IMR-90 (cell line): ENCODE results near the gene RNF41. TPM values are rescaled to one million over a fixed set of nuclear protein-coding genes. Genes with fewer than 3 reads are reported as not detected.

Experiments used
- ATAC-seq: fragments of 200-7000 bp; cut with Tn5 transposase; 2 replicates; pipeline ENCODE4 v1.9.1; 2020; ENCODE audit warnings: low read depth, mild to moderate bottlenecking, moderate library complexity
- BruUV-seq: library from RNA; stranded (reverse); fragments of 400-500 nt; replicated peaks from 2 replicates; lab custom pipeline; 2021; lab: Mats Ljungman, UMichigan
- CTCF ChIA-PET: fragments of 300-600 bp; formaldehyde crosslinking; extraction: SDS; loops from one replicate; lab custom pipeline; 2021; ENCODE audit warnings: antibody characterized with exemption; lab: Yijun Ruan, JAX
- POLR2A ChIA-PET: fragments of 300-600 bp; sonication (Branson Sonifier 250); formaldehyde crosslinking; loops from one replicate; lab custom pipeline; 2022; ENCODE audit warnings: antibody characterized with exemption; ENCODE audit not compliant: unreplicated experiment; lab: Charles Lee
- DNase-seq: peaks from one replicate; pipeline ENCODE4 v3.0.0; 2013
- H2AFZ ChIP-seq: replicated peaks from 2 replicates; pipeline ENCODE3; 2013; ENCODE audit warnings: low read length, mild to moderate bottlenecking; ENCODE audit not compliant: poor library complexity
- H2AK5ac ChIP-seq: 2 replicates; pipeline ENCODE4 v1.6.1; 2013; ENCODE audit warnings: low read depth, low read length, inconsistent platforms
- H2AK9ac ChIP-seq: replicated peaks from 2 replicates; pipeline ENCODE3; 2013; ENCODE audit warnings: mild to moderate bottlenecking, low read depth, low read length, moderate library complexity; ENCODE audit not compliant: poor library complexity
- H2BK120ac ChIP-seq: 2 replicates; pipeline ENCODE4 v1.6.1; 2013; ENCODE audit warnings: low read depth, low read length, inconsistent platforms
- H2BK15ac ChIP-seq: 3 replicates; pipeline ENCODE4 v1.6.1; 2013; ENCODE audit warnings: low read depth, low read length, inconsistent platforms
- H2BK20ac ChIP-seq: 2 replicates; pipeline ENCODE4 v1.6.1; 2013; ENCODE audit warnings: low read depth, mild to moderate bottlenecking, inconsistent platforms, low read length, moderate library complexity
- H2BK5ac ChIP-seq: 2 replicates; pipeline ENCODE4 v1.6.1; 2013; ENCODE audit warnings: mild to moderate bottlenecking, low read depth, low read length, inconsistent platforms; ENCODE audit not compliant: poor library complexity, severe bottlenecking
- H3K14ac ChIP-seq: replicated peaks from 2 replicates; pipeline ENCODE4 v1.6.1; 2013; ENCODE audit warnings: low read depth, low read length, inconsistent platforms
- H3K18ac ChIP-seq: 2 replicates; pipeline ENCODE4 v1.6.1; 2013; ENCODE audit warnings: low read depth, low read length, control low read depth
- H3K23ac ChIP-seq: 2 replicates; pipeline ENCODE4 v1.6.1; 2013; ENCODE audit warnings: low read depth, low read length, inconsistent platforms
- H3K27ac ChIP-seq: 2 replicates; pipeline ENCODE4 v1.5.1; 2013; ENCODE audit warnings: mild to moderate bottlenecking, control low read depth, low read length; ENCODE audit not compliant: insufficient read depth
- H3K27me3 ChIP-seq: 2 replicates; pipeline ENCODE4 v1.6.1; 2013; ENCODE audit warnings: low read length; ENCODE audit not compliant: control insufficient read depth, insufficient read depth
- H3K36me3 ChIP-seq: 2 replicates; pipeline ENCODE4 v1.6.1; 2013; ENCODE audit warnings: low read length, mixed read lengths; ENCODE audit not compliant: control insufficient read depth, insufficient read depth
- H3K4ac ChIP-seq: 2 replicates; pipeline ENCODE4 v1.6.1; 2013; ENCODE audit warnings: low read depth, low read length, inconsistent platforms
- H3K4me1 ChIP-seq: 2 replicates; pipeline ENCODE4 v1.6.1; 2013; ENCODE audit warnings: low read length, mixed read lengths; ENCODE audit not compliant: control insufficient read depth, insufficient read depth
- H3K4me2 ChIP-seq: 2 replicates; pipeline ENCODE4 v1.6.1; 2013; ENCODE audit warnings: low read depth, mild to moderate bottlenecking, control low read depth, low read length, moderate library complexity
- H3K4me3 ChIP-seq: 2 replicates; pipeline ENCODE4 v1.5.1; 2013; ENCODE audit warnings: low read depth, mild to moderate bottlenecking, control low read depth, low read length, moderate library complexity; ENCODE audit not compliant: insufficient read depth
- H3K56ac ChIP-seq: 2 replicates; pipeline ENCODE4 v1.6.1; 2013; ENCODE audit warnings: low read length, inconsistent platforms; ENCODE audit not compliant: insufficient read depth; ENCODE audit errors: extremely low read depth
- H3K79me1 ChIP-seq, 2 experiments: 2 replicates each; pipeline ENCODE4 v1.6.1; 2013; ENCODE audit warnings: low read length in 2 of 2, inconsistent platforms in 1 of 2, low read depth in 1 of 2
- H3K9ac ChIP-seq: 2 replicates; pipeline ENCODE4 v1.6.1; 2013; ENCODE audit warnings: low read depth, low read length, control low read depth
- H3K9me1 ChIP-seq: 2 replicates; pipeline ENCODE4 v1.6.1; 2013; ENCODE audit warnings: low read length, inconsistent platforms; ENCODE audit not compliant: insufficient read depth
- H3K9me3 ChIP-seq: 2 replicates; pipeline ENCODE4 v1.6.1; 2013; ENCODE audit warnings: low read length; ENCODE audit not compliant: control insufficient read depth, insufficient read depth
- H4K20me1 ChIP-seq: 2 replicates; pipeline ENCODE4 v1.6.1; 2013; ENCODE audit warnings: low read length, inconsistent platforms; ENCODE audit not compliant: insufficient read depth
- H4K5ac ChIP-seq: 2 replicates; pipeline ENCODE4 v1.6.1; 2013; ENCODE audit warnings: mild to moderate bottlenecking, low read depth, low read length, control low read depth
- H4K8ac ChIP-seq, 2 experiments: 2 replicates each; pipeline ENCODE4 v1.6.1; 2013; ENCODE audit warnings: low read depth in 2 of 2, low read length in 2 of 2, control low read depth in 1 of 2, inconsistent platforms in 1 of 2
- H4K91ac ChIP-seq: 2 replicates; pipeline ENCODE4 v1.6.1; 2013; ENCODE audit warnings: low read depth, low read length, inconsistent platforms; ENCODE audit not compliant: insufficient read depth
- CEBPB ChIP-seq: IDR thresholded peaks from 2 replicates; pipeline ENCODE4 v1.6.1; 2012; ENCODE audit warnings: low read depth, low read length, improper control_type of control experiment
- MAFK ChIP-seq: IDR thresholded peaks from 2 replicates; pipeline ENCODE4 v1.6.1; 2012; ENCODE audit warnings: low read depth, low read length, improper control_type of control experiment
- POLR2A ChIP-seq: IDR thresholded peaks from 2 replicates; pipeline ENCODE4 v1.6.1; 2012; ENCODE audit warnings: mild to moderate bottlenecking, low read depth, low read length
- WGBS, 2 experiments: methylation state at CpG; one replicate each; pipeline versions ENCODE4 v1.1.5 to v1.1.7; 2013; ENCODE audit warnings: missing lambda C conversion rate in 2 of 2; ENCODE audit not compliant: insufficient read length in 1 of 2; ENCODE audit errors: extremely low coverage in 2 of 2; 5-methylcytosine and 5-hydroxymethylcytosine counted together
- dilution Hi-C: fragments of 300-500 bp; cut with HindIII; formaldehyde crosslinking; loops from one replicate; pipeline ENCODE4 v1.14.3; 2018; ENCODE audit warnings: low sequenced_read_pairs; ENCODE audit not compliant: unreplicated experiment
- in situ Hi-C: fragments of 300-500 bp; cut with MboI; formaldehyde crosslinking; loops from 3 replicates; pipeline ENCODE4 v1.14.3; 2019; ENCODE audit warnings: low sequenced_read_pairs, inconsistent platforms, mixed read lengths
- intact Hi-C: fragments of 100-400 bp; cut with micrococcal nuclease; formaldehyde crosslinking; loops from 2 replicates; pipeline ENCODE4 v1.10.0; 2022
- polyA plus RNA-seq, 3 experiments: library from polyadenylated mRNA; depleted of rRNA; stranded (reverse); fragments of >200 nt; gene quantifications; 2 replicates each; pipeline ENCODE4 v1.2.3, GENCODE V29; 2012; ENCODE audit warnings: low replicate concordance in 1 of 3
- total RNA-seq: library from RNA; depleted of rRNA; stranded (reverse); fragments of >200 nt; gene quantifications from 2 replicates; pipeline ENCODE4 v1.2.3, GENCODE V29; 2012

RNF41 gene
- total and polyA plus RNA-seq, 2 of the 4 experiments (the other 2 are of a cell fraction): 112 to 272 TPM

DNA sequence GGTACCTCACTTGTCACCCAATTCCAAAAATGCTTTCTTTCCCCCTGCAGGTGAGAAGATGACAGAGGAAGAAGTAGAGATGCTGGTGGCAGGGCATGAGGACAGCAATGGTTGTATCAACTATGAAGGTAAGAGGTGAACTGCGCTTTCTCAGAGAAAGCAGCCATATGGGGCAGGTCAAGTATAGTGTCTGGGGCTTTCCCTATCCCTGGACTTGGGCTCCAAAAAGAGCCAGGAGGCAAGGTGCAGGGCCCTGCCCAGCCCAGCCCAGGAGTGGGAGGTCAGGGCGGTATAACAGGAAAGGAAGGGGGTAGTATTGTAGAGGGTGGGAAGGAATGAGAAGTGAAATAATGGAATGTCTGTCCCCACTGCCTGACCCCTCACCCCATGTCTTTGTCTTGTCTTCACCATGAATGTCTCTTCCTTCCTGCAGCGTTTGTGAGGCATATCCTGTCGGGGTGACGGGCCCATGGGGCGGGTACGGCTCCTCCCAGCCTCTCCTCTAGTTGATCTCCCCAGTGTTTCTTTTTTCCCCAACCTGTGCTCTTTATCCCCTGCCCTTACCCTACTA lies 61.4 kb downstream of the RNF41 start:
- POLR2A ChIA-PET: interaction anchor here (0.6 kb wide), 1 partner anchor 9 kb away, joined by 3 read pairs; no protein-coding TSS in a partner anchor
- CTCF ChIA-PET: no interaction called here
- peak; percentile 57 for TF ChIP-seq POLR2A
- no peak for TF ChIP-seq MAFK
- TF ChIP-seq CEBPB: no peak

More for the DNA sequence above, 61.4 kb downstream of the RNF41 start:
- no CpG with 5 or more reads among the region's 7 CpGs for WGBS, 2 experiments
- Histone ChIP-seq H4K20me1 (peaks cover 64% of the 10 kb centered on the region), H4K5ac (no peak overlapping the region), H2AK5ac (peak overlapping the region; percentile 69; the same call in 1 of the 2 replicates), H3K27me3 (no peaks in the 10 kb centered on the region), H3K4me2 (peak overlapping the region; percentile 98), H3K14ac (peak overlapping the region; percentile 98), H3K27ac (peak overlapping the region; percentile 90), H3K9ac (peak overlapping the region; percentile 100), H2BK120ac (no peak overlapping the region), H2AFZ (peak overlapping the region; percentile 61), H3K18ac (no peak overlapping the region), H2AK9ac (peak overlapping the region; percentile 85), H3K9me1 (peaks cover 2% of the 10 kb centered on the region; the same call in 1 of the 2 replicates), H4K91ac (no peak overlapping the region), H3K36me3 (peaks cover 62% of the 10 kb centered on the region), H3K4me1 (peaks cover 15% of the 10 kb centered on the region), H4K8ac (peak overlapping the region; percentile 72 to 79; a peak in 3 of 4 replicates), H2BK5ac (peak overlapping the region; percentile 91), H2BK15ac (peak overlapping the region; percentile 14; the same call in 1 of the 3 replicates), H3K9me3 (no peaks in the 10 kb centered on the region), H3K4ac (peak overlapping the region; percentile 97), H2BK20ac (no peak overlapping the region), H3K23ac (peak overlapping the region; percentile 99), H3K4me3 (peak overlapping the region; percentile 73), H3K56ac (peak overlapping the region; percentile 99), H3K79me1 (peaks cover 14 to 53% of the 10 kb centered on the region in 2 experiments)
- dilution Hi-C loops: no loop called here
- intact Hi-C loops: no loop called here
- BruUV-seq: no TSS peak
- ATAC-seq (no peak), DNase-seq (peak; percentile 35)
- in situ Hi-C loops: no loop called here
